ENCODE measurements around the gene MYADM.

The MYADM gene

GRCh38 chr19:53892301-53892980, 24.8 kb downstream of the MYADM start:
- DNase-seq = no peak

- DNase-seq = no peak
Observed at GRCh38 chr19:53892981-53893325, 25.3 kb downstream of the MYADM start.

GRCh38 chr19:53894707-53895106, 27.0 kb downstream of the MYADM start:
- DNase-seq = no peak

GRCh38 chr19:53896682-53897081, 29.0 kb downstream of the MYADM start:
- DNase-seq = no peak

GRCh38 chr19:53897459-53897858, 29.8 kb downstream of the MYADM start:
- DNase-seq = no peak

GRCh38 chr19:53898166-53898565, 30.5 kb downstream of the MYADM start:
- DNase-seq = no peak

GRCh38 chr19:53898636-53899341, 31.1 kb downstream of the MYADM start:
- no peak for DNase-seq

- DNase-seq = no peak
Observed at GRCh38 chr19:53900191-53900860, 32.6 kb downstream of the MYADM start.

GRCh38 chr19:53903055-53903680, 35.5 kb downstream of the MYADM start:
- peak; percentile 42 for DNase-seq

- DNase-seq = no peak
Observed at GRCh38 chr19:53904909-53905308, 37.2 kb downstream of the MYADM start.

- no peak for DNase-seq
Observed at GRCh38 chr19:53905787-53906186, 38.1 kb downstream of the MYADM start.

GRCh38 chr19:53906211-53907192, 38.8 kb downstream of the MYADM start:
- peak; percentile 89 for DNase-seq

- no peak for DNase-seq
Observed at GRCh38 chr19:53907193-53907581, 39.5 kb downstream of the MYADM start.

GRCh38 chr19:53907690-53908089, 40.0 kb downstream of the MYADM start:
- DNase-seq = no peak

GRCh38 chr19:53908106-53908934, 40.6 kb downstream of the MYADM start:
- peak; percentile 74 for DNase-seq

- no peak for DNase-seq
Observed at GRCh38 chr19:53908935-53909415, 41.3 kb downstream of the MYADM start, which contains the start of gene CACNG7. CACNG7 (plus strand) TSS chr19:53909278; CDS start chr19:53912832, 3,554 bp downstream.

- DNase-seq = no peak
Observed at GRCh38 chr19:53909471-53910169, 41.9 kb downstream of the MYADM start.

GRCh38 chr19:53910170-53910518, 42.5 kb downstream of the MYADM start:
- no peak for DNase-seq

GRCh38 chr19:53912653-53913052, 45.0 kb downstream of the MYADM start:
- DNase-seq = peak; percentile 50

- no peak for DNase-seq
Observed at GRCh38 chr19:53915000-53915399, 47.3 kb downstream of the MYADM start.

- DNase-seq = no peak
Observed at GRCh38 chr19:53916004-53916403, 48.3 kb downstream of the MYADM start.
